G401.6 (cell line): ENCODE measurements around the gene KLHL30.

Experiments used
- FAIRE-seq: peaks from 2 replicates; lab custom pipeline; 2012; peaks lifted over from hg19 to GRCh38; lab: Jason Lieb, UNC

Gene KLHL30

DNA sequence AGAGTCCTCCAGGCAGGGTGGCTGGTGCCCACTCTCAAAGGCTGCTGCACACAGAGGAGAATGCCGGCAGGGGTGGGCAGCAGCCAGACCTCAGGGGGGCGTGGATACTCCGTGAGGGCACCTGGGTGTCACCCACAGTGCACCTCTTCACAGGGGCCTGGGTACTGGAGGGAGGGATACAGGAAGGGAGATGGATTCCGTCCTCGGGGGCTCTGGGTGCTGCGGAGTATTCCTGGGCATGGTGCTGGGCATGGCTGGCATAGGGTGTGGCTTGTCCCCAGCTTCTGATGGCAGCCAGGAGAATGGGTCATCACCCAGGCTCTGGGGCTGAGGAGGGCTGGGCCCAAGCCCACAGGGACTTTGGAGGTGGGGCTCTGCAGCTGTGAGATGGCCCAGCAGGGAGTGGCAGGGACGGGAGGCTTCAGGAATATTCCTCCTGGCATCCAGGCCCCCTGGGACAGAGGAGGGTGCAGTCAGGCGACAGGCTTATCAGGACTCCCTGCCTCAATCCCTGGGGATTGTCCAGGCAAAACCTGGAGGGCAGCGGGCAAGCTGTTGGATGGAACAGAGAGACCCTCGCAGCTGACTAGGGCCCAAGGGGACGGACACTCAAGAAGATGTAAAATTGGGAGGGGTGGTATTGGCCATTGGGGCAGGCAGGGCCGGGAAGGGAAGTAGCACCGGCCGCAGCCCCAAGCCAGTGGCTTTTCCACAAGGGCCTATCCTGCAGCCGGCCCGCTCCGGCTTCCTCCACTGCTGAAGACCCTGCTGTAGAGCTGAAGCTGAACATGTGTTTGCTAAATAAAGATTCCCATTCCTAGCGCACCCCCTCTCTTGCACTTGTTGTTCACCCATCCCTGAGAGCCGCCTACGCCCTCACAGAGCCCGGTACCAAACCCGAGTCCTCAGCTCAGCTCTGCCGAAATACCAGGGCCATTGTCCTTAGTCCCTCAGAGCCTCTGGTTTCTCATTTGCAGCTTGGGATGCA is 5.7 kb upstream of the KLHL30 start:
- FAIRE-seq = no peak

DNA sequence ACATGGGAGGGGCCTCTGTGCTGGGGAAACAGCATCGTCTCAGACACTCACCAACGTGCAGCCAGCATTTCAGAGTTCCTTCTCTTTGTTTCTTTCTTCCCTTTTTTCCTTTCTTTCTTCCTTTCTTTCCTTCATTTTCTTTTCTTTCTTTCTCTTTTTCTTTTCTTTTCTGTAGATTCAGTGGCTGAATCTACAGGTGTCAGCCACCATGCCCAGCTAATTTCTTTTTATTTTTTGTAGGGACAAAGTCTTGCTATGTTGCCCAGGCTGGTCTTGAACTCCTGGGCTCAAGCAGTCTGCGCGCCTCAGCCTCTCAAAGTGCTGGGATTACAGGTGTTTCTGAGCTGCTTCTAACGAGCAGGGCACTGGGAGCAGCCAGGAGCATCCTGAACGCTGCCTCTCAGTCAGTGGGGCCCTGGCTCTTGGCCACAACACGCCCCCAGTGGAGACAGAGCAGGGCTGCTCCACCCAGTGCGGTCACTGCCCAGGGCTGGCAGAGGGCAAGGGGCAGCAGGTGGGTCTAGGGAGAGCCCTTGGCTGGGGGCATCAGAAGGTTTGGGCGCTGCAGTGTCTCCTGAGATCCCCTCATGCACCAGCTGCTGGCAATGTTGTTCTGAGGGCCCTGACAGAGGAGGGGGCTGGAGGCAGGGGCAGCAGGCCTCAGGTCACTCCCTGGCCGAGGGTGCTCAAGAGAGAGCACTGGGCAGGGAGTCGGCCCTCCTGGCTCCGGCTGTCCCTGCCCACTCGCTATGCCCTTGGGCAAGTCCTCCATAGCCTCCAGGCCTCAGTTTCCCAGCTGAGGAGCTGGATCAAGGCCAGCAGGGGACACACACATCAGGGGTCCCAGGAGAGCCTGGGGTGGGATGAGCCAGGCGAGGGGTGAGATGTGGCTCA is 4.7 kb upstream of the KLHL30 start:
- FAIRE-seq = no peak

DNA sequence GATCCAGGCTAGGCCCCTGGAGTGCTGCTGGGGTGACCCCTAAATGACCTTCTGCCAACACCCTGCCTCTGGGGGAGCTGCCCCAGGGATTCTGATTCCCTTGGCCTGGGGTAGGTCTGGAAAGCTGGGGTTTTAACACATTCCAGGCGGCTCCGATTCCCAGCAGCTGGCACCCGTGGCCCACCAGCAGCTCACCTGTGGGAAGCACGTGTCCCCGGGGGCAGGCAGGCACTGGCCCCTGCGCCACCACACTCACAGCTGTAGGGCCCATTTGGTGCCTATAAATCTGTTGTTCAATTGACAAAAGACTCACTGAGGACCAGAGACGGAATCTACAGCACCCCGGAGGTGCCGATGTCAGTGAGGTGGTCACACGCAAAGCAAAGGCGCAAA is 4.1 kb upstream of the KLHL30 start:
- no peak for FAIRE-seq

DNA sequence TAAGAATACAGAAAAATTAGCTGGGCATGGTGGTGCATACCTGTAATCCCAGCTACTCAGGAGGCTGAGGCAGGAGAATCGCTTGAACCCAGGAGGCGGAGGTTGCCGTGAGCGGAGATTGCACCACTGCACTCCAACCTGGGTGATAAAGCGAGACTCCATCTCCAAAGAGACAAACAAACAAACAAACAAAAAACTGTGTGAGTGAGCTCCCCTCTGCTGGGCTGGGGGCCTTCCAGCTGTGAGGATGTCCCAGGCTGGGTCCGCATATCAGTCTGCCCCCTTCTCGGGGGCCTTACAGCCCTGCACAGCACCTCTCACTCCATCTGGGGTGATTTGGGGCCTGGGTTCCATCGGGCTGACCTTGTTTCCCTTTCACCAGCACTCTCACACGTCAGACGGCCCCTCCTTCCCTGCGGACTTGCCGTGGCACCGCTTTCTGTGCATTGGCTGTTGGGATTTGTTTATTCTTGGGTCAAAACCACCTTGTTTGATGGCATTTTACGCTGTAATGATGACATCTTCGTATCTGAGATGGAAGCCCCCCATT is 2.8 kb upstream of the KLHL30 start:
- FAIRE-seq = no peak

DNA sequence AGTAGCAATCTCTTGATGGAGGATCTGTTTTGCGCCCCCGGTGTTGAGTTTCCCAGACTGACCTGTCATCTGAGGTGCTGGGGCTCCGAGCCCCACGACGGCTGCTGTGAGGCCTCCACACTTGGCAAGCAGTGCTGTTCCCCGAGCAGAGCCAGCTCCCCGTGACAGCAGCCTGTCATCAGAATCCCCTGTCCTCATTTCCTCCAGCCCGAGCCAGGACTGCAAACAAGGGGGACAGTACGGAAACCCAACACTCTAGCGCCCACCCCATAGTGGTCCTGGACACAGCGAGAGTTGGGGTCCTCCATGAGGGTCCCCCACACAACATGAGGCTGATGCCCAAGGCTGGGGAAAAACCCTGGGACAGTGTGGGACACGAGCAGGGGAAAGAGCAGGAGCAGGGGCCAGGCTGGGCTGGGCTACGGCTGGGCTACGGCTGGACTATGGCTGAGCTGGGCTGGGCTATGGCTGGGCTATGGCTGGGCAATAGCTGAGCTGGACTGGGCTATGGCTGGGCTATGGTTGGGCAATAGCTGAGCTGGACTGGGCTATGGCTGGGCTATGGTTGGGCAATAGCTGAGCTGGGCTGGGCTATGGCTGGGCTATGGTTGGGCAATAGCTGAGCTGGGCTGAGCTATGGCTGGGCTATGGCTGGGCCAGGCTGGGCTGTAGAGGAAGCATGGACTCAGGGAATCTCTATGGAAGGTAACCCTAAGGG is 1.5 kb upstream of the KLHL30 start:
- no peak for FAIRE-seq

DNA sequence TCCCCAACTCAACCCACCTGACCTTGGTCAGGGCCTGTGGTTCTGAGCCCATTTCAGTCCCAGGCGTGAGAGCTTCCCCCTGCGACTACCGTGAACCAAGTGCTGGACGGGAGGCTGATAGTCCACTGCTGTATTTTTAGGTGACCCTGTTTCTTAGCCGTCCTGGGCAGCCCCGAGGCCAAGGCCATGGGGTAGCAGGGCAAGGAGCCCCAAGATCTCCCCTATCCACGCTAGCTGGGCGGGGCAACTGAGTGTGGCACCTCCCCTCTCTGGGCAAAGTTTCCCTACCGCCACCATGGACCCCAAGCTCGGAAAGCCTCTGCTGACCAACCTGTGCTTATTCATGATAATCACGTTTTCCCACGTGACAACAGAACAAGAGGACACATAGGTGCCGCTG is 583 bp upstream of the KLHL30 start:
- no peak for FAIRE-seq

DNA sequence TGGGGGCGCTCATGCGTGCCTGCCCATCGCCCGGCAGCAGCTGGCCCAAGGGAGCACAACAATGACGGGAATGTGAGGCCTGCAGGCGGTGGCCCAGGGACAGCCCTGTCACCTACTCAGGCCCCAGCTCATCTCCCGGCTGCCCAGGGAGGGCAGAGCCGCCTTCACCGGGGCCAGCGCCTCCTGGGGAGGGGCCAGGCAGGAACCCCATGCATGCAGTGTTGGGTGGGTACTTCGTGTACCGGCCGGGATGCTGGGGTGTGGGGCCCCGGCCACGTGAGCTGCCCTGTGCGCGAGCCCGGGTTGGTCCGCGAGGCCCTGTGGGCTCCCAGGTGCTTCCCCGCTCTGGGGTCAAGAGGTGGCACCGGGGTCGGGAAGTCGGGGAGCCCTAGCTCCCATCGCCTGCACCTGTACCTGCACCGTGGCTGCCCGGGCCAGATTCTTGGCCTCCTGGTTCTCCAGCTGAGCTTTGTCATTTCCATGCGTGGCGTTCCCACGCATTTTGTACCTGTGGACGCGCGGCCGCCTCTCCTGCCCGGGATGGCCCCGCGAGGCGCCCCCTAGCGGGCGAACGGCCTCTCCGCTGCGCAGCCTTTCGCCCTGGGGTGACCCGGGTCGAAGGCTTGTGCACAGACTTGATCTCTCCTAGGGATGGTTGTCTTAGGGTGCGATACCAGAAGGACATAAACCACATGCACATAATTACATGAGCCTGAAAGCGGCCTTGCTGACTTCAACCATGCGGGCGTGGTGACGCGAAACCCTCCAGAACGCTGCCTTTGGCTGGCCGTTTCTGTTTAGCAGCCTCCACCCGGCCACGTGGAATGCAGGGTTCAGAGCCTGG is 950 bp downstream of the KLHL30 start:
- FAIRE-seq = no peak

DNA sequence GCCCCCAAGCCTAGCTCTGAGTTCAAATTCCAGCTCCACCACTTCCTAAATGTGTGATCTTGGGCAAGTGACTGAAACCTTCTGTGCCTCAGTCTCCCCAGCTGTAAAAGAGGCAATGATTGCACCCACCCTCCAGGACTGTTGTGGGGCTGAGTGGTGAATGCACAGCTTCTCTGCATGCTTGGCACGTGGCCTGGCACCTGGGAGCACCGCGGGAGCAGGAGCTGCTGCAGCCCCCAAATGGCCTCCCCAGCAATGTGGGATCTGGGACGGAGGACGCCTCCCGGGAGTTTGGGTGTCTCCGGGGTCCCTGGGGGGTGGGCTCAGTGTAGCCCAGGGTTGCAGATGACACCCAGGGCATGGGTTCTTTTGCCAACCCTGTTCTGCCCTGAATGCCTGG is 1.6 kb downstream of the KLHL30 start:
- no peak for FAIRE-seq

DNA sequence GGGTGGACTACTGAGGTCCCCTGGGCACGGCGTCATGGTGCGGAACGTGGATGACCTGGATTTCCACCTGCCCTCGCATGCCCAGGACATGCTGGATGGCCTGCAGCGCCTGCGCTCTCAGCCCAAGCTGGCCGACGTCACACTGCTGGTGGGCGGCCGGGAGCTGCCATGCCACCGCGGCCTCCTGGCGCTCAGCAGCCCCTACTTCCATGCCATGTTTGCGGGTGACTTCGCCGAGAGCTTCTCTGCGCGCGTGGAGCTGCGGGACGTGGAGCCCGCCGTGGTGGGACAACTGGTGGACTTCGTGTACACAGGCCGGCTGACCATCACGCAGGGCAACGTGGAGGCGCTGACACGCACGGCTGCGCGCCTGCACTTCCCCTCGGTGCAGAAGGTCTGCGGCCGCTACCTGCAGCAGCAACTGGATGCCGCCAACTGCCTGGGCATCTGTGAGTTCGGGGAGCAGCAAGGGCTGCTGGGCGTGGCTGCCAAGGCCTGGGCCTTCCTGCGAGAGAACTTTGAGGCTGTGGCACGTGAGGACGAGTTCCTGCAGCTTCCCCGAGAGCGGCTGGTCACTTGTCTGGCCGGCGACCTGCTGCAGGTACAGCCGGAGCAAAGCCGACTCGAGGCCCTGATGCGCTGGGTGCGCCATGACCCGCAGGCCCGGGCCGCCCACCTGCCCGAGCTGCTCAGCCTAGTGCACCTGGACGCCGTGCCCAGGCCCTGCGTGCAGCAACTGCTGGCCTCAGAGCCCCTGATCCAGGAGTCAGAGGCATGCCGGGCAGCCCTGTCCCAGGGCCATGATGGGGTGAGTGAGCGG is 2.5 kb downstream of the KLHL30 start:
- no peak for FAIRE-seq

DNA sequence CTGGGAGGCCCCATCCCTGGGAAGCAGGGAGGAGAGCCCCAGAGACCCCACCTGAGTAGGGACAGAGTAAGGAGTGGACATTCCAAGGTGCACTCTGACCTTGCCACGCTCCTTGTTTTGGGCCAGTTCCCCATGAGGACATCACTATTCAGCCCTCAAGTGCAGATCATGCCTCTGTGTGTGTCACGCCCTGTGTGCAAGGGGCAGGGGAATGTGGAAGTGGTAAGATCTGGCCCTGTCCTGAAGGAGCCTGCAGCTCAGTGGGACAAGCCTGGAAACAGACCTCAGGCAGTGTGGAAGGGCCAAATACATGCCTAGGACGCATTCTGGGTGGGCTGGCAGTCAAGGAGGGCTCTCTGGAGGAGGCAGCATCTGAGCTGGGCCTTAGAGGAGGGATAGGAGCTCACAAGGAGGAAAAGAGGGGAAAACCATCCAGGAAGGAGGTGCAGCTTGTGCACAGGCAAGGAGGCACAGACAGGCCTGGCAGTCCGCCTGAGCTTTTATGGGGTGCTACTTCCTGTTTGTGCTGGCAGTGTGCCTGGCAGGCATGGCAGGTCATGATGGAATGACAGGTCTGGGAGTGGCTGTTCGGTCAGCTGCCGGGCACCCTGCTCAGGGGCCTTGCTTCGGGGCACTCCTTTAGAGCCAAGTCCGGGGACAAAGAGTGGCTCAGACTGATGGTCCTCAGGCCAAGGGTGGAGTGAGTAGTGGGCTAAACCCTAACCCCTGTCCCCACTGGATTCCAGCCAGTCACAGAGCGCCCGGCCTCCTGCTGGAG is 3.3 kb downstream of the KLHL30 start:
- no peak for FAIRE-seq

DNA sequence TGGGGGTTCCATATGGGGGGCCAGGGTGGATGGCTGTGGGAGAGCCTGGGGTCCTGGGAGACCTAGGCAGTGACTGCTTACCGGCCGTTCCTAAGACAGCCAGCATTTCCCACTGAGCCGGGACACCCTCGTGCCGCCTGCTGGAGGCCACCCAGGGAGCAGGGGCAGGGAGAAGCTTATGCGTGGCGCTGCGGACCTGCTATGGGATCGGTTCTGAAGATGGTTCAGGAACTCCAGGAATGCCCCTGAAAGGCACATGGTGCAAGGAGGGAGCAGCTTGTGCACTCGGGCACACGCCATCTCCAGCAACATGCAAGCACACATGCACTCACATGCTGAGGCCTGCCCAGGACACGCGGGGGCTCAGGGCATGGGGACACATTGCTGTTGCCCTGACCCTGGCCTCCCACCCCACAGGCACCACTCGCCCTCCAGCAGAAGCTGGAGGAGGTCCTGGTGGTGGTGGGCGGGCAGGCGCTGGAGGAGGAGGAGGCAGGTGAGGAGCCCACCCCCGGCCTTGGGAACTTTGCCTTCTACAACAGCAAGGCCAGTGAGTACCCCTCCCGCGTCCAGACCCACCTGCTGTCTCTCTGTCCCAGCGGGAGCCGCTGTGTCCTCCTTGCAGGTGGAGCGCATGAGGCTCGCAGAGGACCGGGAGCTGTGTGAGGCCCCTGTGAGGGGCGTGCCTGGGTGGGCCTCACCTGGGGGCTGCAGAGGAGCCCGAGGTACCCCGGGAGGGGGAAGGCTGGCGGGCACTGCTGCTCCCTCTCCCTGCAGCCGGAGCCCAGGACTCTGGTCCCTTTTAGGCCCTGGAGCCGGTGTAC is 4.1 kb downstream of the KLHL30 start:
- no peak for FAIRE-seq

DNA sequence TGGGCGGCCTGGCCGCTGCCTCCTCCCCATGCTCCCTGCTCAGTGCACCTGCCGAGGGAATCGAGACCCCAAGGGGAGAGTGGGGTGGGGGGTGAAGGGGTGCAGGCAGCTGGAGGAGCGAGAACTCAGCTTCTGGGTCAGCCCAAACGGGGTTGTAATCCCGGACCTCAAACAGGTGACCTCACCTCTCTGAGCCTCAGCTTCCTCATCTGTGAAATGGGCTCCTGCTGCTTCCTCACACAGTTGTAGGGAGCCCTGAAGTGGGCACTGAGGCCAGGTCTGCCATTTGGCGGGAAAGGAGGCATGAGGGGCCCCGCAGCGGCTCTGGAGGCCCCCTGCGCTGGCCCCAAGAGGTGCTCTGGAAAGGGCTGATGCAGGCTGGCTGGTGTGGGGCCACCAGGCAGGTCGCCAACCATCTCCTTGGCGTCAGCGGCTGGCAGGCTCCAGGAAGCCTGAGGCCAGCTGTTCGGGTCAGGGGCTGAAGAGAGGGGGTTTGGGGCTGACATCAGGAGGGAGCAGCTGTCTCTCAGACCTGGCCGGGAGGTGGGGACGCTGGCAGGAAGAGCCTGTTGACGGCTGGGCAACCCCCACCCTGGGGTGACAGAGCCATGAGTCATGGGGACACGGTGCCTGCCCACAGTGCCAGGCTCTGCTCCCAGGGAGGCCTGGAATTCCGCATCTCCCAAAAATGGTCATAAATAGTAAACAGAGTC is 4.9 kb downstream of the KLHL30 start:
- no peak for FAIRE-seq

DNA sequence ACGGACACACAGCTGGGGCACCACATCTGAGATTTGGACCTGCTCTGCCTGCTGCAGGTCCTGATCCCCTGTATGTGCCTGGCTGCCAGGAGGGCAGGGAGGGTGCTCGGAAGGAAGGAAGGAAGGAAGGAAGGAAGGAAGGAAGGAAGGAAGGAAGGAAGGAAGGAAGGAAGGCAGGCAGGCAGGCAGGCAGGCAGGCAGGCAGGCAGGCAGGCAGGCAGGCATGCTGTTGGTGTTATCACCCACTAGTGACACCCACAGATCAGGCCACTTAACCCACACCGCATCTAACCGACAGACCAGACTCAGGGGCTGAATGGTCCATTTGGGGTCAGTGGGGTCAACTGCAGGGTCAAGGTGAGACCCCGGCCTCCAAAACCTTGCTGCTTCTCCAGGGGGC is 5.8 kb downstream of the KLHL30 start:
- no peak for FAIRE-seq

DNA sequence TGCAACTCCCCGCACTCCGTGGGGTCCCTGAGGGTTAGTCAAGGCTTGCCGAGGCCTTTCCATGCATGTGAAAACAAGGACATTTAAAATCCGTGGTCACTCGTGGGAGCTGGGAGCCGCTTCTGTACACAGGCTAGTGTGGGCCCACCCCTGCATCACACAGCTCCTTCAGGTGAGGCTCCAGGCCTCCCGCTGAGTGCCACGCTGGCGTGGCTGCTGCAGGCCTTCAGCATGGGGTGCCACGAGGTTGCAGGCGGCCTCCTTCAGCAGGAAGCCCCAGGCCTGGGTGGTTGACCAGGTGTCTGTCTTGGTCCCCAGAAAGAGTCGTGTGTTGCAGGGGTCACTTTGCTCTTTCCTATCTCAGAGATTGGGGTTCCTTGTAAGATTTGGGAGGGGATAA is 6.6 kb downstream of the KLHL30 start:
- no peak for FAIRE-seq

DNA sequence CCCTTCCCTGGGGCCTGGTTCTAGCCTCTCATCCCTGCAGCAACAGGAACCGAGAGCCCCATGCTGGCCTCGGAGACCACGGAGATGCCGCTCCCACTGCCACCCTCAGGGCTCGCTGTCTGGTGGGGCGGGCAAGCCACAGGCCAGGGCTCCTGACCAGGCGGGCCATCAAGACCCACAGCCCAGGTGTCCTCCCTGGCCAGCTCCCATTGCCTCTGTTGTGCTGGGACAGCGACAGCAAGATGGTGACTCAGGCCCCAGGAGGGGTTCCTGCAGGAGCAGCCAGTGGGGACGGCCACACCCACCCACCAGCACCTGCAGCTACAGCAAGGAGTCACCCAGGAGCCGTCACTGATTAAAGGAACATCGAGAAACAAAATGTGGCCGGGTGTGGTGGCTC is 7.4 kb downstream of the KLHL30 start:
- no peak for FAIRE-seq

DNA sequence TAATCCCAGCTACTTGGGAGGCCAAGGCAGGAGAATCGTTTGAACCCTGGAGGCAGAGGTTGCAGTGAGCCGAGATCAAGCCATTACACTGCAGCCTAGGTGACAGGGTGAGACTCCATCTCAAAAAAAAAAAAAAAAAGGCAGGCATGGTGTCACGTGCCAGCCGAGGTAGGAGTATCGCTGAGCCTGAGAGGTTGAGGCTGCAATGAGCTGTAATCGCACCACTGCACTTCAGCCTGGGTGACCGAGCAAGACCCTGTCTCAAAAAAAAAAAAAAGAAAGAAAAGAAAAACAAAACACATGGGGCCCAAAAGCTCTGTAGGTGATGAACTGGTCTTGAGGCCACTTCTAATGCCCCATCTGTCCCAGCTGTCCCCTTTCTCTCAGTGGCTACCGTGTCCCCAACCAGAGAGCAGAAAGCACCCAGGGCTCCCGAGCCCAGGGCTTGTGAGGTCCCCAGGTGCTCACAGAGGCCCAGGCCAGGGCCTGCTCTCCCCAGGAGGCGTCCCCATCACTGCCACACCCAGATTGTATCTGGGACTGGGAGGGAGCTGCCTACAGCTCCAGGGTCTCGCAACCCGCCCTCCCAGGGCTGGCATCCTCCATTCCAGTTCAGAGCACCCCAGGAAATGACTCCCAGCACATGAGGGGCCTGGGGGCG is 8.5 kb downstream of the KLHL30 start:
- FAIRE-seq = no peak

DNA sequence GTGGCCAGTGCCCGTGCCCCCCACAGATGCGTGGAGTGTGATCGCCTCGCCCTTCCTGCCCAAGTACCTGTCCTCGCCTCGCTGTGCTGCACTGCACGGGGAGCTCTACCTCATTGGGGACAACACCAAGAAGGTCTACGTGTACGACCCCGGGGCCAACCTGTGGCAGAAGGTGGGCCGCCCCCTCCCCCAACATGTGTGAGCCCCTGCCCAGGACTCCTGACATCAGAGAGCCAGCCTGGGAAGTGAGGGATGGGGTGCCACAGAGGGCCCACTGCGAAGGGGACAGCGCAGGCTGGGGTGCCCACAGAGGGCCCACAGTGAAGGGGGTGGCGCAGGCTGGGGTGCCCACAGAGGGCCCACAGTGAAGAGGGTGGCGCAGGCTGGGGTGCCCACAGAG is 10.5 kb downstream of the KLHL30 start:
- no peak for FAIRE-seq
